AG10803 (cell line): ENCODE results near the gene CACNA1D.

ENCODE experiments used
- DNase-seq: peaks from one replicate; pipeline ENCODE4 v3.0.0; 2010; ENCODE audit warnings: low read depth
- H3K4me3 ChIP-seq: 2 replicates; pipeline ENCODE4 v1.5.1; 2011; ENCODE audit warnings: mild to moderate bottlenecking, low read length, control low read depth
- CTCF ChIP-seq: conservative IDR thresholded peaks from 2 replicates; pipeline ENCODE4 v1.5.1; 2011; ENCODE audit warnings: mild to moderate bottlenecking, low read length, control low read depth, inconsistent platforms

CACNA1D gene

GRCh38 chr3:53495520-53496391, 1.3 kb downstream of the CACNA1D start:
- no peak for DNase-seq
- TF ChIP-seq CTCF, result no peak
- H3K4me3 ChIP-seq, result no peak overlapping the region

GRCh38 chr3:53496392-53496670, 1.9 kb downstream of the CACNA1D start:
- no peak for DNase-seq
- no peak overlapping the region for H3K4me3 ChIP-seq
- TF ChIP-seq CTCF, result no peak

- no peak for TF ChIP-seq CTCF
- no peak overlapping the region for H3K4me3 ChIP-seq
- no peak for DNase-seq
Observed at GRCh38 chr3:53496984-53497383, 2.6 kb downstream of the CACNA1D start.

- TF ChIP-seq CTCF, result no peak
- H3K4me3 ChIP-seq, result no peak overlapping the region
- DNase-seq, result no peak
Observed at GRCh38 chr3:53498806-53499641, 4.6 kb downstream of the CACNA1D start.

GRCh38 chr3:53500165-53500777, 5.9 kb downstream of the CACNA1D start:
- DNase-seq, result no peak
- H3K4me3 ChIP-seq, result no peak overlapping the region
- TF ChIP-seq CTCF, result no peak

- H3K4me3 ChIP-seq, result no peak overlapping the region
Observed at GRCh38 chr3:53501178-53501577, 6.8 kb downstream of the CACNA1D start.

More at GRCh38 chr3:53501178-53501577, 6.8 kb downstream of the CACNA1D start:
- no peak for TF ChIP-seq CTCF
- no peak for DNase-seq
